ENCODE data around the gene RPS6KA4. TPM values are rescaled to one million over a fixed set of nuclear protein-coding genes. Genes with fewer than 3 reads are reported as not detected.

Gene RPS6KA4
- total and polyA plus RNA-seq, 7 donors: 14.4 to 48.4 (median 17.9) TPM

GRCh38 chr11:64355078-64355940, 3.7 kb upstream of the RPS6KA4 start:
- WGBS, 2 donors: 14 to 28% methylated on average over 23 of the region's 23 CpGs
- no peak for TF ChIP-seq EP300 (IDR thresholded peaks at IDR 0.05)
- peak; percentile 47 to 69 (median 65) for TF ChIP-seq CTCF (IDR thresholded peaks at IDR 0.05)
- DNase-seq: peak; percentile 89
- Histone ChIP-seq H3K9me3 (no peaks in the 10 kb centered on the region), H3K36me3 (no peaks in the 10 kb centered on the region), H3K27ac (peak overlapping the region in 3 of 4 donors; percentile 17 to 62 (median 56)), H3K4me1 (peaks cover 0 to 41% (median 35%) of the 10 kb centered on the region in 4 donors), H3K4me3 (peak overlapping the region in 3 of 4 donors; percentile 5 to 32 (median 28)), H3K27me3 (no peaks in the 10 kb centered on the region)
- intact Hi-C loops (cut with DNase I): loop anchor here (1.0 kb wide), 1 partner anchor 37 kb away; the partner anchor contains the start of gene PRDX5

GRCh38 chr11:64356498-64357411, 2.2 kb upstream of the RPS6KA4 start:
- DNase-seq: no peak
- H3K27me3 ChIP-seq: no peaks in the 10 kb centered on the region
- peaks cover 0 to 45% (median 38%) of the 10 kb centered on the region in 4 donors for H3K4me1 ChIP-seq
- H3K4me3 ChIP-seq: no peak overlapping the region
- 85 to 89% methylated on average over 25 of the region's 25 CpGs for WGBS, 2 donors
- intact Hi-C loops (cut with DNase I): no loop called here
- H3K36me3 ChIP-seq: peaks cover 0 to 10% (median 7%) of the 10 kb centered on the region in 4 donors
- no peak for TF ChIP-seq POLR2AphosphoS5 (IDR thresholded peaks at IDR 0.05)
- TF ChIP-seq POLR2A (IDR thresholded peaks at IDR 0.05): no peak
- TF ChIP-seq EP300 (IDR thresholded peaks at IDR 0.05): no peak
- peak in 1 of 4 experiments; percentile 9 for TF ChIP-seq CTCF (IDR thresholded peaks at IDR 0.05)
- no peak overlapping the region for H3K27ac ChIP-seq
- no peaks in the 10 kb centered on the region for H3K9me3 ChIP-seq

DNA sequence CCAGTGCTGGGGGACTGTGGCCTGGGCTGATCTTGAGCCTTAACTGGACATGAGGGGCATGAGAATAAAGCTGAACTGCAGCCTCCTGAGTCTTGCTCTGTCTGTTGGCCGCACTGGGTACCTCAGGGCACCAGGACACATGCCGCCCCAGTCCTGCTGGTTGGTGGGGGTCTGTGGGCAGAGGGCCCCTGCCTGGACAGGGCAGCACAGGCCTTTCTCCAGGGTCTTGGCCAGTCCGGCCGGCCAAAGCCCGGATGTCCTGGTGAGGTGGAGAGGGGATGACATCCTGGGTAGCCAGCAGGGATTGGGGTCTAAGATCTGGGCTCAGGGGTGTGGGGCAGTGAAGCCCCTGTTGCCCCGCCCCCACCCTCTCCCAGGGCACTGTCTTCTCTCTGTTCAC, 1.5 kb upstream of the RPS6KA4 start:
- intact Hi-C loops (cut with DNase I): no loop called here
- TF ChIP-seq CTCF (IDR thresholded peaks at IDR 0.05): no peak
- TF ChIP-seq POLR2A (IDR thresholded peaks at IDR 0.05): no peak
- TF ChIP-seq POLR2AphosphoS5 (IDR thresholded peaks at IDR 0.05): no peak
- no peak for TF ChIP-seq EP300 (IDR thresholded peaks at IDR 0.05)
- WGBS, 2 donors: 90 to 95% methylated on average over 6 of the region's 6 CpGs

GRCh38 chr11:64357904-64358535, 942 bp upstream of the RPS6KA4 start:
- H3K4me1 ChIP-seq: peaks cover 0 to 45% (median 38%) of the 10 kb centered on the region in 4 donors
- DNase-seq: no peak

More for the DNA sequence above, 1.5 kb upstream of the RPS6KA4 start:
- Histone ChIP-seq H3K36me3 (peaks cover 0 to 17% (median 10%) of the 10 kb centered on the region in 4 donors), H3K27ac (peak overlapping the region in 1 of 4 donors; percentile 90), H3K27me3 (no peaks in the 10 kb centered on the region), H3K4me3 (no peak overlapping the region), H3K4me1 (peaks cover 0 to 45% (median 38%) of the 10 kb centered on the region in 4 donors), H3K9me3 (no peaks in the 10 kb centered on the region)
- DNase-seq: no peak

More at GRCh38 chr11:64357904-64358535, 942 bp upstream of the RPS6KA4 start:
- peak overlapping the region; percentile 79 to 90 (median 86) for H3K27ac ChIP-seq
- 39 to 70% methylated on average over 13 of the region's 13 CpGs for WGBS, 2 donors
- H3K4me3 ChIP-seq: peak overlapping the region; percentile 79 to 92 (median 84)
- intact Hi-C loops (cut with DNase I): no loop called here
- peaks cover 0 to 22% (median 13%) of the 10 kb centered on the region in 4 donors for H3K36me3 ChIP-seq
- no peaks in the 10 kb centered on the region for H3K9me3 ChIP-seq
- no peak for TF ChIP-seq POLR2AphosphoS5 (IDR thresholded peaks at IDR 0.05)
- TF ChIP-seq POLR2A (IDR thresholded peaks at IDR 0.05): no peak
- no peak for TF ChIP-seq EP300 (IDR thresholded peaks at IDR 0.05)
- TF ChIP-seq CTCF (IDR thresholded peaks at IDR 0.05): no peak
- no peaks in the 10 kb centered on the region for H3K27me3 ChIP-seq

All from sigmoid colon (tissue), 7 donors.